ENCODE results near the gene DNAH17.
A peak's percentile ranks its signal among the peaks of the same experiment; 100 is the strongest.

The DNAH17 gene

DNA sequence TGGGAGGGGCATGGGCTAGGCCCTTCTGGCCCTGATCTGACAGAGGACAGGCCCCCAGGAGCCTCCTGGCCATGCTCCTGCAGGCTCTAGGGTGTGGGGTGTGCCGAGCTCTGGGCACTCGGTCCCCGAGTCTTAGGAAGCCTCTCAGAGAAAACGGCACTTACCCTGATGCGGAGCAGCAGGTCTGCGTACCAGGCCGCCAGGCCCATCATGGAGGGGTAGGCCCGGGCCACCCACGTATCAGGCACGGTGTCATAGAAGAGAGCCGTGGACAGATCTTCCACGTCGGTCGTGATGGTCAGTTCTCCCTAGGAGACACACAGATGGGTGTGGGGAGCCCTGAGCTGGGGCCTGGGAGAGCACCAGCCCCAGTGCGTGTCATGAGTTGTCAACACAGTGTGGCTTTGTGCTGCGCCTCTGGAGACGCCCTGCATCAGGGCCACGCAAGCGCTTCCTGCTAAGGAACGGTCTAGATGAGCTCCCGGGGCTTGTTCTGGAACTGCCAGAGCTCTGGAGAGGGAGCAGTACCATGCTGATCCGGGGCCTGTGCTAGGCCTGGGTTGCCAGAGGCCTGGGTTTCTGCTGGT lies 150.8 kb downstream of the DNAH17 start:
- DNase-seq = no peak

DNA sequence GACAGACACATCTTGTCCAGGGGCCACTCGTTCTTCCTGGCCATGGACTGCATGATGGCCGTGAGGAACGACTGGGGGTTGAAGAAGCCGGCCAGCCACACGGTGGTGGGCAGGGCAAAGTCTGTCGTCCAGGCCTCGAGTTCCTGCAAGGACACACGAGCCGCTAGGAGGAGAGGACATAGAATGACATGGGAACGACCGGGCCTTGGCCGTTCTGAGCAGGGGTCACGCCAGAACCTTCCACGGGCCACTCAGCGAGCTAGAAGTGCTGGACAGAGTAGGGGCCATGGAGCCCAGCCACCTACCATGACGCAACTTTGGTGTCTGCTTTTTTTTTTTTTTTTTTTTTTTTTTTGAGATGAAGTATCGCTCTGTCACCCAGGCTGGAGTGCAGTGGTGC lies 151.8 kb downstream of the DNAH17 start:
- DNase-seq = no peak

DNA sequence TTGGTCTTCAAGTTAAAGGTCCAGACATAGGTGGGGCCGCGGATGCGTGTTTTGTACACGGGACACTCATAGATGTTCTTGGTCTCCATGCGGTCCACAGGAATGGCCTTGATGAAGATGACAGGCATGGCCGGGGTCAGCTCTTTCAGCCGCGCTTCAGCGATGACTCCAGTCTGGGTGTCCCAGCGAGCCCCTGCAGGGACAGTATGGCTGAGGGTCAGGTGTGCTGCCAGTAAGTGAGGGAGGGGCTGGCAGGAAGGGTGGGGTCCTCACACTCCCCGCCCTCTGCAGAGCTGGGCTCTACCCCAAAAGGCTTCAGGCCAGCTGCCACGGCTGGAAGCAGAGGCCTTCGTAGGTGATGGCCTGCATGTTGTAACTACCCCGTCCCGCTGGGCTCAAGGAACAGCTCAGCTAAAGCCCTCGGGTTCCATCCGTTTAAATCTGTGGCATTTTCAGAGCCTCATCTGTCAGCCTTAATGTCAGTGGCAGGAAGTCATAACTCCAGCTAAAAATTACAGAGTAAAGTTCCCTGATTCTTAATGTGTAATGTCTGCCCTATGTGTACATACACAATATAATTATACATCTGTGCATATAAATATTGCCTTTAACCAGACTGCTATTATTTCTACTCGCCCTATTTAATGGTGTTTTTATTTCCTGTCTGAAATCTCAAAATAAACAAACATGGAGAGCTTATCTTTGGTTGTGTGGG lies 153.1 kb downstream of the DNAH17 start:
- no peak for DNase-seq

DNA sequence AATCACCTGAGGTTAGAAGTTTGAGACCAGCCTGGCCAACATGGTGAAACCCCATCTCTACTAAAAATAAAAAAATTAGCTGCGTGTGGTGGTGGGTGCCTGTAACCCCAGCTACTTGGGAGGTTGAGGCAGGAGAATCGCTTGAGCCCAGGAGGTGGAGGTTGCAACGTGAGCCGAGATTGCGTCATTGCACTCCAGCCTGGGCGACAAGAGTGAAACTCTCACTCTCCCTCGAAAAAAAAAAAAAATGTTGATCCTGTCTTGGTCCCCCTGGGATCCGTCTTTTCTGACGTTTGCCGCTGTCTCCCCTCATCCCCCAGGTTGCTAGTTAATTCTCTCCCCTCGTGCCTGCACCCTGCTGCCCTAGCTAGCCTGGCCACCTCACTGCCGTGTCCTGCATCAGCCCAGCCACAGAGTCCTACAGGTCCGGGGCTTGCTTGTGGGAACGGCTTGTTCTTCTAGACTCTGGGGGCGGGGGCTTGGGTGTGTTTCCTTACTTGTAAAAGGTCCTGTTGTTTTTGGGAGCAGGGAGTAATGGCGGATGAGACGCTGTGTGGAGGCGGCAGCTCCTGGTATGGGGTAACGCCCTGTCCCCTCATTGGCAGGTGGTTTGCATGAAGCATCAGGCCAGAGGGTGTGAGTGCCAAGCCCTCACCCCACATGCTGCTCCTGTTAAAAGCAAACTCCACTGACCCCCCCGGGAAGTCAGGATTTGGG lies 154.2 kb downstream of the DNAH17 start:
- DNase-seq = no peak

DNA sequence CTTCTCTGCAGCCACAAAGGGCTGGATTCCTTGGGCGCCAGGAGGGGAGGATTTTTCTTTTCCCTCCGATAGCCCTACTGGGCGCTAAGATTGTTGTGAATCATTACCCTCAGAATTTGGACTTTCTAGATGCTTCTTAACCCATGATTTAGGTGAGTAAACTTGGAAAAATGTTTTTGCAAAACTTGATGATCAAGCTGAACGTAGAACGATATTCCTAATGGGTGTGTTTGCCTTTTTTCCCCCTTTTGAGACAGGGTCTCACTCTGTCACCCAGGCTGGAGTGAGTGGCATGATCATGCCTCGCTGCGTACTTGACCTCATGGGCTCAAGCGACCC lies 155.0 kb downstream of the DNAH17 start:
- DNase-seq = no peak

DNA sequence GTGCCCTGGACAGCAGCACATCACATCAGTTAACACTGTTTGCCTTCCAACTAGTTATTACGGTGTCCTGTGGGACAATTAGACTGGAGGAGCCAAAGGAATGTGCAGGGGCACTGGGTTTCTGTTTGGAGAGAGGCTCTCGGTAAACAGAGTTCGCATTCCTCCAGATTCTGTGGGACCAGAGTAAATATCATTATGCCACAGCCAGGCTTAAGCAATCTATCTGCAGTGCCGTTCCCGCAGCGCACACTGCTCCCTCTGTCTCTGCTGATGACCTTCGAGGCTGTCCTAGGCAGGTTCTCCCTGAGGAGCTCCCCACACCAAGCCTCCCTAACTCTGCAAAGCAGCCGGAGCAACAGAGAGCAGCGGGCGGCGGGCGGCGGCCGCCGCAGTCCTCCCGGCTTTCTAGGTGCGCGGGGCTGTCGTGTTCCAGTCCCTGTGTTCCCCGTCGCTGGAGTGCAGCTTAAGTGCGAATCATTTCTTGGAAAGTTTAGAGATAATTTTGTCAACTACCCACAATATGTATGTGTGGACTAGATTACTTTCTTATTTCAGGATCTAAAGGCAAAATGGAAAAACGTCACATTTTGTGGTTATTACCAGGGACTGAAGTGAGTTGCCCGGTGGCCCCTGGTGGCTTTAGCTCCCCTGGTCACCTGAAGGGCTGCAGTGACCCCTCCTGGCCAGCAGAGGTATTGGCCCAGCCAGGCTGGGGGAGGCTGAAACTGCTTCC lies 155.5 kb downstream of the DNAH17 start:
- peak; percentile 89 for DNase-seq

DNA sequence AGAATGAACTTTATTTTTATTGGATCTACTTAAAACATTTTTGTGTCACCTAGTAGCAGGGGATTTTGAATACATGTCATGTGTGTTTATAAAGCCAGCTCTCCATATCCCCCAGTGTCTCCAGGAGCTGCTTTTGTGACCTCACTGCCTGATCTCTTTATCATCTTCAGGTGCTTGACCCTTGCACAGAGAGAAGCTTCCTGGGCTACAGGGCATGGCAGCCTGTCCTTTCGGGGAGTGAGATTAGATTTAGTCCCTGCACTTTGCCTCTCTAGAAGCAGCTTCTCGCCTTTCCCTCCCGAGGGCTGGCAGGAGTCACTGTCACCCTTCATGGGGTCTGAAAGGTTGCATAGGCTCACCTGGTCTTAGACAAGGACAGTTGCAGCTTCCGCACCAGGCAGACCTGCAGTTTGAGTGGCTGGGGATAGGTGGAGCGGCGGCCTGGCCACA lies 156.1 kb downstream of the DNAH17 start:
- DNase-seq = no peak

DNA sequence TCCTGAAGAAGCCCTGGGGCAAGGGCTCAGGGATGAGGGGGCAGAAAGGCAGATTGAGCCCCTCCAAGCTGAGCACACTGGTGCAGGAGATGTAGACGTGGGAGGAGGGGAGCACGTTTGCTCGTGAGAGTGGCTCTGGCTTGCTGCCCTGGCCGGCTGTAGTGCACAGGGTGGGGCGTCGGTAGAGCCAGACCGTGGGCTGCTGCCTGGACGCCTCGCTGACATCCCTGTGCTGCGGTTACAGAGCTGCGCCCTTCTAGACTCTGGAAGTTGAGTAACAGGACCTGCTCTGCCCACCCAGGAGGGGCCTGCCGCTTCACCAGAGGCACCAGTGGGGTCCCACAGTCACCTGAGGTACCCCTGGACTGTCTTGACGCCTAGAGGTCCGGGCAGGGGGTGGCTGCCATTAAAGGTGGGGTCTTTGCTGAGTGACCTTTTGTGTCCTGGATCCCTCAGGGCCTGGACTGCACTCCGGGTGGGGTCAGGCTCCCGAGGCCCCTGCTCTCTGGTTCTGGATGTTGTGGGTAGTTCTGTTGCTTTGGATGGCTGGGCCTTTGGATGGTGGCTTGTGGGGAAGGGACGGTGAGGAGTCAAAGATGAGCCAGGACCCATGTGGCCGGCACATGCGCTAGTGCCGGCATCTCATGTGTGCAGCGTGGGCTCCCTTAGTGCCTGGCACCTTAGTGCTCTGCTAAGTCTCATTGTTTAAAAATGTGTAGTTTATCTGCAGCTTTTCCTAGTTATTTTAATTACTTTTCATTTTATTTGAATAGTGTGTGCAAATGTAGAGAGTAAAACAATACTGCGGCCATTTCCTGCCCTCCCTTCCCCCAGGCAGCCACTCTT lies 157.0 kb downstream of the DNAH17 start:
- DNase-seq = no peak

DNA sequence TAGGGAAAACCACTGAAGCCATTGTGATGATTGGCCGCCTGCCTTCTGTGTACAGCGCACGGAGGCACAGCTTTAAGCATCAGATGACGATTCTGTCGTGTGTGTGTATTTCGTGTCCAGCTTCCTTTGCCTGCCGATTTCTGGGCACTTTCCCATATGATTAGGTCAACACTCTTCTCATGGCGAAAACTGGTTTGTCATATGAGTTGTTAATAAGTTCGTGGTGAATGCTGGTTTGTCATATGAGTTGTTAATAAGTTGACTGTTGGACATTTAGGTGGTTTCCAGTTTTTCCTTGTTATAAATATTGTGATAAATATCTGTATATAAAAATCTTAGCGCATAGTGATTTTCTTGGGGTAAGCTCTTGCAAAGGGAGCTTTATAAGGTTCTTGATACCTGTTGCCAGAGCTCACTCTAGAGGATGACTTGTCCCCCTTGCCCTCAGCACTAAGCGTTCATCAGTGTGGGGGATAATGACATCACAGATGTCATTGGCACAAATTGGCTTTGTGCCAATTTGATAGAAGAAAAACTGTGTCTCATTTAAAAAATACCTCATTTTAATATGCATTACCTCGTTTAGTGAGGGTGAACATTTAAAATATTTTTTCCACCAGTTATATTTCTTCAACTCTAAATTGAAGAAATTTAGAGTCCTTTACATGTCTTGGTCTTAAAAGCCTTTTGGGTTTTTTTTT lies 158.7 kb downstream of the DNAH17 start:
- DNase-seq = no peak

DNA sequence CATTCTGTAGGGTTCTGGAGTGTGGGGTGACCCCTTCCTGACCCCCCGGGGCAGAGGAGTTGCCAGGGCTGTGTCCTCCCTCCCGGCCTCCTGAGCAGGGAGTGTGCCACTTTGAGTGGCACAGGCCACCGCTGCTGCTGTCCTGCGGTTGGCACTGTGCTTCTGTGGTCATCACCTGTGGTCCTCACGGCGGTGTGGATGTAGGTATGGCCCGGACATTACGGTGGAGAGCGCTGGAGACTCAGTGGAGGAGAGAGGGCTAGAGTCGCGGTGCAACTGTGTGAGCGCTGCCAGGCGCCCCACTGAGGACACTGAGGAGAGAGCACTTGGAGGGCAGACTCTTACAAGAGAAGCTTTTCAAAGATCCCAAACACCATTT lies 159.7 kb downstream of the DNAH17 start:
- DNase-seq = no peak

DNA sequence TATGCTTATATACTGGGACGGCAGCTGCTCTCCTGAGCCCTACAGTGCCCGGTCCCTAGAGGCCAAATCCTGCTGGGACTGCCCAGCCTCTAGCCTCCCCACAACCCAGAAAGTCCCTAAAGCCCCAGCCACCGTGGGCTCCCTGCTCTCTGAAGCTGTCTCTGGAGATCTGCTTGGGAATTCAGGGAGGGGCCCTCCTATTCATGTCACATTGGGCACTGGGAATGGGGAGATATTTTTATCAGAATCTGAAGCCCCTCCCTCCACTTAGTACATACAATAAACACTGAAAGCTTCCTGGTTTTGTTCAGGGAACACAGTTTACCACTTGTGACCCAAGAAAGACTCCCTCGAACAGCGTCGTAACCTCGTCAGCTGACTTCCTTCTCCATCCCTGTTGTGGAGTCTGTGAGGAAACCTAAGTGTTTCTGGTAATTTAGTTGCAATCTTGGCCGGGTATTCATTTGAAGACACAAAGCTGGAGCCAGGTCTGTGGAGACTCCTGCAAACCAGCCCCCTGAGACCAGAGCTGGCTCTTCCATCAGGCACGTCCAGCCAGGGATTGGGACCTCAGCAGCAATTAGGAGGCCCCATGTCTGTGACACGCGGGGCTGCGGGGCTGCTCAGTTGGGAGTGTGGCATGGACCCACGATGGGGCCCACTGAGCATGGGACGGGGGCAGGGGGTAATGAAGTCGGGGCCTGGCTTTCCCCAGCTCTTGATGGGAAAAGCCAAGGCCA lies 160.2 kb downstream of the DNAH17 start:
- peak; percentile 57 for DNase-seq

DNA sequence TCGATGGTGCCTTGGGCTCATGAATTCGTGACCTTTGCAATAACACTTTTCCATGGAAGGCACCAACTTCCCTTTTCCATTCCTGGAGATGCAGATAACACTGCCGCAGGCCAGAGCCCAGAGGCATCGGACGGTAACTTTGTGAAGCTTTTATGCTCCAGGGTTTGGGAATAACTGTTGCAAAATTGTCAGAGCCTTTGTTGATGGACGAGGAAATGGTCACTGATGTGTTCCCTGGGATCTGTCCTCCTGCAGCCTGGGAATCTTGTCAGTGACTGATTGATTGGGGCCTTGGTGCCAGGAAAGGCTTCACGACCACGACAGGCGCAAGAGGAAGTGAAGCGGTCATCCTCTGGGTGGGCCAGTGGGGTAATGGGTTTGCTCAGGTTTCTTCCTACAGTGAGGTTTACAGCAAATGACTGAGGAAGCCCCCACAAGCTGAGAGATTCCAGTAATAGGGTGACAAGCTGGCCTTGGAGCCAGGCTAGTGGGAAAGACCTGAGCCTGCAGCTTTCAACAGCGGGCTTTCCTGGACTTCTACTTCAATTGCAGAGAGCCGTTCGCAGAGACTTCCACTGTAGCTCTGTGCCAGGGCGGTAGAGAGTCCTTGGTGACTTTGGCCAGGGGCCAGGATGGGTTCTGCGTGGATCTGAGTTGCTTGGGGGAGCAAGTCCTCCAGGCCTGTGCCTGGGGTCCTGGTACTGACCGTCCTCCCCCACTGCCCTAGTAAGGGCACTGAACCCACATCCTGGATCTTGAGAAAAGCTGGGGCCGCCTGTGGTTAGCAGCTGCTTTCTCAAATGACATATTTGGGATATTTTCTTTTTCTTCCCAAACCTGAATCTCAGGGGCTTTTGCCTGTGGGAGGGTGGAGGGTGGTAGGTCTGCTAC lies 161.1 kb downstream of the DNAH17 start:
- peak; percentile 31 for DNase-seq

DNA sequence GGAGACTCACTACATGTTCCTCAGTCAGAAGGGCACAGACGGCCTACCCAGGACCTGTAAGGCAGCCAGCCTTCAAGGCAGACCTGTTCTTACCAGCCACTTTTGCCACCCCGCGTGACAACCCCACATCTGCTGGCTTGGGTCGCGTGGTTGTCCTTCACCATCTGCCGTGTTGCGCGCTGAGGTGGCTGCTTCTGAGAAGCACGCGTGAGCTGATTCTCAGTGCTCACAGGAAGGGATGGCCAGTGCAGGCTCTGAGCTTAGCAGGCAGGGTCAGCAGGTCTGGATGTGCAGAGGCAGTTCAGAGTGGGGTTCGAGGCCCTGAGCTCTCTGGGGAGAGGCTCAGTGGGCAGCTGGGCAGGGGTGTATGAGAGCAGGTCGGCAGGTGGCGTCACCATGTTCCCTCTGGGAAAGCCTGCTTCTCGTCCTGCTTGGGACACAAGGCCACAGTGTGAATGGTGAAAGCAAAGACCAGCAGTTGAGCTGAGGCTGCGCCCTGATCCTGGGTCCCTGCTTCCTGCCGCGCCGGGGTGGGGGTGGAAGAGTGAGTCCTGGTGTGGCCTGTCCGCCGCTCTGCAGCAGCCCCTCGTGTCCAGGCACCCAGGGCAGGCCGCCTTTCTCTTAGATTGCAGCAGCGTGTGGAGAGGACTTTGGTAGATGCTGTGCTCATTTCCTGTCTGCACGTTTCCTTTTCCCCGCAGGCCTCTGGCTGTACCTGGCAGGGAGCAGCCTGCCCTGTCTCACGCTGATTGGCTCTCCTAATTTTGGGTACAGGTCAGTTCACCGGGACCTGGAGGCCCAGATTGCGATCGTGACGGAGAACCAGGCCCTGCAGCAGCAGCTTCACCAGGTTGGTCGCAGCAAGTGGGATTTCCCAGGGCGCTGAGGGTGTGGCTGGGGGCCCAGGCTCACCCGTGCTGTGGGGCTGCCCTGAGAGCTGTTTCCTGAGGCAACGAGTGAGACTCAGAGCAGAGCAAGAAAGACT lies 162.7 kb downstream of the DNAH17 start:
- DNase-seq = no peak

DNA sequence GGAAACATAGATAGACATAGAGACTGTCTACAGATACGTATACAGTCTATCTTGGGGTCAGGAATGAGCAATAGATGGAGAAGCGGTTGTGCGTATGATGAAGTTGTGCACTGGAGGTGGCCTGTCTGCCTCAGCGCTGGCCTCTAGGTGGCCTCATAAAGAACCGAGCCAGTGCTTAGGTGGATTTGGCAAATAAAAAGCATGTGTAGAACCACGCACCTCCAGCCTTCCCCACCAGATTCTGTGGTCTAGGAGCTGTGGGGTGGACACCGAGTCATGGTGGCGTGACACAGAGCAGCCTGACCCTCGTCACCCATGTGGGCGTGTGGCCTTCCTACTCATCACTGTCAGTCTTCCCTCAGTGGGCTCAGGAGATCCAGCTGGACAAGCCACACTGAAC lies 164.8 kb downstream of the DNAH17 start:
- DNase-seq = peak; percentile 62

DNA sequence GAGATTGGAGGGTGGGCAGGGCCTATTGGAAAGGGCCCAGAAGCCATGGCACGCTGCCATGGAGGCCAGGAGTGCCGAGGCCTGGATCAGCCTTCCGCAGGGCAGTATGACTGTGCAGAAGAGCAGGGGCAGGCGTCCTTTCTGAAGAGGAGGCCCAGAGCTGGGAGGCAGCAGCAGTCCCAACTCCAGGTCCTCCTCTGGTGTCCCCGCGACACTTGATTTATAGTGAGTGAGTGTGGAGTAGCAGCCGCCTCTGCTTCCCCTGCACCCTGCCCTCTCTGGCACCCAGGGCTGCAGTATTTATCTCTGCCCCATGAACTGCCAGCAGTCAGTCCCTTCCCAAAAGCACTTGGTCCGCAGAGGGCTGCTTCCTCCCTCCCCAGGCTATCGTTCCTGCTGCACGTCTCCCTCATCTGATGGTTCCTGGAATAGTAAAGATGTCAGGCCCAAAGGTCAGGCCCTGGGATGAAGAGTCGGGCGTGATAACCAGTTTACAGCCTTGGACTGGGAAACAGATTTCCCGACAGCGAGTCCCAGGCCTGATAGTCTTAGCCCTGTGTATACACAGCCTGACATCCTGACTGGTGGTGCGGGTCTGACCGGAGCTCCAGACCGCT lies 165.8 kb downstream of the DNAH17 start:
- no peak for DNase-seq

DNA sequence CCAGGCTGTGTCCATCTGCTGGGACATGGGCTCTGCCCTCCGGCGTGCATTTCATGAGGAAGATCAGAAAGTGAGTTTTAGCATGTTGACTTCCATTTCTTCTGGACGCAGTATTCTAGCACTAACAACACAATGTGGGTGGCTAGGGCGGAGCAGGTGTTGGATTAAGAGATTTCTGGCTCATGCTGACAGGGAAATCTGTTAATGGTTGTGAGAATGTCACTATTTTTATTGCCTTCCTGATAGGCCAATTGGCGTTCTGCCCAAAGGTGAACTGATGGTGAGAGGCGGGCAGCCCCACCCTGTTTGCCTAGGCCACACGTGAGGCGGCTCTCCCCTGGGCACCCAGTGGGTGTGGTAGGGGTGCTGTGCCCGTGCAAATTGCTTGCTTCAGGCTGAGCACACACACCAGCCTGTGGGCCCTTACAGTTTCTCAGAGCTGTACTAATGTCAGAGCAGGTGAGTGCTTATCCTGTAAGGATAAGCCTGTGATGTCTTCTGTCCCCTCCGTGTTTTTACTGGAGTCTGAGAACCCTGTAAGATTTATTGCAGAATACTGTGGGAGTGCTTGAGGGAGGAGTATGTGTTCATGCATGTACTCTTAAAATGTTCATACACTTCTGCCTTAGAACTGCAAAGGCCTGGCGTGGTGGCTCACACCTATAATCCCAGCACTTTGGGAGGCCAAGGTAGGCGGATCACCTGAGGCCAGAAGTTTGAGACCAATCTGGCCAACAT lies 167.8 kb downstream of the DNAH17 start:
- no peak for DNase-seq

DNA sequence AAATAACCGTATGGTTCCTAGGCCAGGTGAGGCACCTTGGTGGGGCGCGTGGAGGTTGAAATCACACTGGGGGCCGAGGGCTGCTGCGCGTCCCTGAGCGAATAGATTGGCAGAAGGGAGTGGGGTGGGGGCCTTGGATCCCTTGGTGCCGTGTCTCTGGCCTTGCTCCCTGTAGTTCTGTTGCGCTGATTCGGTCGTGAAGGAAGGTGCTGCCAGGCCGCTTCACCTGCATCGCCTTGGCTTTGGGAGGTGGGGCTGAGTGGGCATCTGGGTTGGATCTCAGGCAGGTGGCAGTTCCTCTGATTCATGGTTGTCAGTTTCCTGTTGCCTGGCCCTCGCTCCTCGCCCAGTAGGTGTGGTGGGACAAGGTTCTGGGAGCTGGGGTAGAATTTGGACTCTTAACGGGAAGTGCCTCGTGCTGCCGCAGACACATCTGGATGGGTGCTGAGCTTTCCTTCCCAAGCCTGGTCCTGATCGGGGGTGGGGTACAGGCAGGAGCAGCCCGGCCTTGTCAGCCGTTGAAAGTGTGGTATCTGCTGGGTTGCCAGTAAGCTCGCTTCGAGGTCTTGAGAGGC lies 168.6 kb downstream of the DNAH17 start:
- no peak for DNase-seq

Measured in hematopoietic multipotent progenitor cell treated with erythropoietin and hydrocortisone succinate and interleukin-3 and kit ligand, for 4 days (in vitro differentiated cells).